HepG2 (cell line): ENCODE results near the gene TJP3. TPM values are rescaled to one million over a fixed set of nuclear protein-coding genes. Genes with fewer than 3 reads are reported as not detected.

Experiments
- ATAC-seq: fragments of 200-7000 bp; cut with Tn5 transposase; 3 replicates; pipeline ENCODE4 v1.9.1; 2020; ENCODE audit warnings: mild to moderate bottlenecking, moderate library complexity
- BruUV-seq: library from RNA; stranded (reverse); fragments of 400-500 nt; replicated peaks from 2 replicates; lab custom pipeline; 2021; lab: Mats Ljungman, UMichigan
- CTCF ChIA-PET: fragments of 300-600 bp; formaldehyde crosslinking; extraction: SDS; loops from one replicate; lab custom pipeline; 2021; ENCODE audit warnings: low total read pairs, inconsistent platforms, low intra/inter-chr PET ratio; lab: Yijun Ruan, JAX
- POLR2A ChIA-PET: fragments of 350-600 bp; sonication (Branson Sonifier 250); formaldehyde crosslinking; loops from one replicate; lab custom pipeline; 2020; ENCODE audit warnings: antibody characterized with exemption, inconsistent platforms; lab: Yijun Ruan, JAX
- DNase-seq: peaks from one replicate; pipeline ENCODE4 v3.0.0-alpha.2; 2015; ENCODE audit warnings: low spot score
- FAIRE-seq: peaks from 3 replicates; lab custom pipeline; 2011; peaks lifted over from hg19 to GRCh38; lab: Jason Lieb, UNC
- H2AFZ ChIP-seq: one replicate; pipeline ENCODE4 v1.6.1; 2011; ENCODE audit warnings: low read length, inconsistent platforms
- H3K27ac ChIP-seq: fragments of 300-600 bp; 3 replicates; pipeline ENCODE4 v1.8.0; 2011; ENCODE audit warnings: mixed run types, mild to moderate bottlenecking, mixed read lengths, low read length, inconsistent platforms; ENCODE audit not compliant: insufficient read depth; ENCODE audit errors: extremely low read length
- H3K27me3 ChIP-seq, 2 experiments: fragments of 200-600 bp in 1 of 2; 2 replicates in 1 of 2; 3 replicates in 1 of 2; pipeline versions ENCODE4 v1.6.0 to v1.8.0; 2011; ENCODE audit warnings: low read length in 2 of 2, mild to moderate bottlenecking in 2 of 2, moderate library complexity in 2 of 2, inconsistent platforms in 1 of 2; ENCODE audit not compliant: insufficient read depth in 2 of 2, control insufficient read depth in 1 of 2
- H3K36me3 ChIP-seq, 2 experiments: fragments of 200-600 bp in 1 of 2; replicated peaks in 1 of 2; 2 replicates in 1 of 2; 3 replicates in 1 of 2; pipeline versions ENCODE4 v1.5.1 to v1.8.0; 2011; ENCODE audit warnings: low read length in 2 of 2, inconsistent platforms in 1 of 2; ENCODE audit not compliant: insufficient read depth in 2 of 2, control insufficient read depth in 1 of 2
- H3K4me1 ChIP-seq: 2 replicates; pipeline ENCODE4 v1.5.1; 2012; ENCODE audit warnings: low read length, inconsistent platforms; ENCODE audit not compliant: insufficient read depth
- H3K4me2 ChIP-seq: 2 replicates; pipeline ENCODE4 v1.6.0; 2011; ENCODE audit warnings: low read depth, low read length, inconsistent platforms
- H3K4me3 ChIP-seq, 3 experiments: fragments of 200-600 bp in 1 of 3; sonication (generic), shearing (Covaris generic) in 1 of 3; replicated peaks in 1 of 3; 2 replicates each; pipeline ENCODE4 v1.5.1; 2011 to 2016; ENCODE audit warnings: low read length in 3 of 3, inconsistent platforms in 2 of 3, low read depth in 2 of 3, mild to moderate bottlenecking in 2 of 3, control low read depth in 1 of 3, mixed read lengths in 1 of 3; ENCODE audit not compliant: insufficient read depth in 1 of 3
- H3K79me2 ChIP-seq: one replicate; pipeline ENCODE4 v1.6.1; 2011; ENCODE audit warnings: low read length, inconsistent platforms; ENCODE audit not compliant: insufficient read depth
- H3K9ac ChIP-seq: 2 replicates; pipeline ENCODE4 v1.6.0; 2011; ENCODE audit warnings: mild to moderate bottlenecking, low read depth, low read length, inconsistent platforms; ENCODE audit not compliant: insufficient read depth
- H3K9me3 ChIP-seq: 2 replicates; pipeline ENCODE4 v1.5.1; 2012; ENCODE audit warnings: mild to moderate bottlenecking, low read length
- H4K20me1 ChIP-seq: 2 replicates; pipeline ENCODE4 v1.6.0; 2011; ENCODE audit warnings: inconsistent platforms, mild to moderate bottlenecking, low read length, moderate library complexity; ENCODE audit not compliant: insufficient read depth
- BRF2 ChIP-seq: sonication (generic); formaldehyde crosslinking; IDR thresholded peaks from 2 replicates; pipeline ENCODE4 v1.8.1; 2022; ENCODE audit warnings: mild to moderate bottlenecking, missing genetic modification reagents
- HES4 ChIP-seq: sonication (generic); formaldehyde crosslinking; IDR thresholded peaks from 2 replicates; pipeline ENCODE4 v1.9.0; 2021; ENCODE audit warnings: mild to moderate bottlenecking, missing genetic modification reagents, borderline replicate concordance
- HNRNPUL1 ChIP-seq: fragments of 200-400 bp; formaldehyde crosslinking; IDR thresholded peaks from 2 replicates; pipeline ENCODE4 v1.6.1; 2017; ENCODE audit warnings: low read depth, mild to moderate bottlenecking, low read length, moderate library complexity
- MAZ ChIP-seq, 2 experiments: sonication (generic) in 1 of 2; formaldehyde crosslinking in 1 of 2; IDR thresholded peaks; 2 replicates each; pipeline versions ENCODE4 v1.5.0 to v1.6.1; 2012 to 2020; ENCODE audit warnings: low read depth in 2 of 2, mild to moderate bottlenecking in 2 of 2, borderline replicate concordance in 1 of 2, improper control_type of control experiment in 1 of 2, low read length in 1 of 2, missing genetic modification reagents in 1 of 2, moderate library complexity in 1 of 2
- MED13 ChIP-seq: sonication (generic); formaldehyde crosslinking; IDR thresholded peaks from 2 replicates; pipeline ENCODE4 v1.5.0; 2020; ENCODE audit warnings: missing genetic modification reagents
- MTA1 ChIP-seq: sonication (generic); formaldehyde crosslinking; IDR thresholded peaks from 2 replicates; pipeline ENCODE4 v1.4.0; 2020; ENCODE audit warnings: missing genetic modification reagents, mild to moderate bottlenecking, borderline replicate concordance
- MTF1 ChIP-seq: sonication (generic); formaldehyde crosslinking; IDR thresholded peaks from 2 replicates; pipeline ENCODE4 v1.5.0; 2020; ENCODE audit warnings: missing genetic modification reagents
- NFE2 ChIP-seq: sonication (generic); formaldehyde crosslinking; IDR thresholded peaks from 2 replicates; pipeline ENCODE4 v1.4.0; 2020; ENCODE audit warnings: missing genetic modification reagents
- NFKB2 ChIP-seq: sonication (generic); formaldehyde crosslinking; IDR thresholded peaks from 2 replicates; pipeline ENCODE4 v1.4.0; 2020; ENCODE audit warnings: missing genetic modification reagents, borderline replicate concordance
- RBAK ChIP-seq: sonication (generic); formaldehyde crosslinking; IDR thresholded peaks from 2 replicates; pipeline ENCODE4 v1.5.1; 2020; ENCODE audit warnings: mild to moderate bottlenecking, missing genetic modification reagents
- RBFOX2 ChIP-seq: fragments of 200-400 bp; formaldehyde crosslinking; IDR thresholded peaks from 2 replicates; pipeline ENCODE4 v1.6.1; 2017; ENCODE audit warnings: low read depth, mild to moderate bottlenecking, low read length
- RCOR2 ChIP-seq: IDR thresholded peaks from 2 replicates; pipeline ENCODE4 v1.6.1; 2016; ENCODE audit warnings: missing biosample characterization, missing genetic modification reagents
- RFX5 ChIP-seq: IDR thresholded peaks from 2 replicates; pipeline ENCODE4 v1.6.1; 2011; ENCODE audit warnings: low read depth, low read length, improper control_type of control experiment
- SAP130 ChIP-seq: IDR thresholded peaks from 2 replicates; pipeline ENCODE4 v1.6.1; 2016; ENCODE audit warnings: low read depth
- ZBTB20 ChIP-seq: sonication (generic); formaldehyde crosslinking; IDR thresholded peaks from 2 replicates; pipeline ENCODE4 v1.8.1; 2023; ENCODE audit warnings: missing genetic modification reagents, low read depth, mild to moderate bottlenecking, borderline replicate concordance
- ZKSCAN5 ChIP-seq: sonication (generic); formaldehyde crosslinking; IDR thresholded peaks from 2 replicates; pipeline ENCODE4 v1.5.1; 2020; ENCODE audit warnings: mild to moderate bottlenecking, missing genetic modification reagents
- ZNF234 ChIP-seq: sonication (generic); formaldehyde crosslinking; conservative IDR thresholded peaks from 2 replicates; pipeline ENCODE4 v1.5.1; 2020; ENCODE audit warnings: mild to moderate bottlenecking, missing genetic modification reagents
- ZNF772 ChIP-seq: sonication (generic); formaldehyde crosslinking; IDR thresholded peaks from 2 replicates; pipeline ENCODE4 v1.5.0; 2020; ENCODE audit warnings: mild to moderate bottlenecking, missing genetic modification reagents
- WGBS: methylation state at CpG from one replicate; pipeline ENCODE4 v1.1.6; 2017; ENCODE audit warnings: low lambda C conversion rate; 5-methylcytosine and 5-hydroxymethylcytosine counted together
- in situ Hi-C: cut with HindIII; loops from 2 replicates; pipeline ENCODE4 v1.10.0; 2017; ENCODE audit warnings: low pct_unique_long_range_greater_than_20kb; ENCODE audit not compliant: extremely low pct_ligation_motif_present
- intact Hi-C: fragments of 100-400 bp; cut with micrococcal nuclease; formaldehyde crosslinking; loops from one replicate; pipeline ENCODE4 v1.10.0; 2022; ENCODE audit not compliant: unreplicated experiment
- polyA plus RNA-seq, 8 experiments: library from polyadenylated mRNA; depleted of rRNA in 3 of 8; stranded (reverse) in 7 of 8; unstranded in 1 of 8; fragments of >200 nt; fragmentation: Illumina TruSeq in 4 of 8; extraction: Trizol in 4 of 8; gene quantifications; 2 replicates each; pipeline versions ENCODE4 v1.2.1 to v1.2.3, GENCODE V29; 2011 to 2016; ENCODE audit warnings: low read depth in 4 of 8, missing spikeins in 1 of 8, mixed read lengths in 1 of 8; ENCODE audit not compliant: insufficient read depth in 1 of 8
- total RNA-seq, 5 experiments: library from RNA; depleted of rRNA; stranded (reverse); fragments of >200 nt; fragmentation: Illumina TruSeq; extraction: Trizol; gene quantifications; 2 replicates each; pipeline ENCODE4 v1.2.3, GENCODE V29; 2016; ENCODE audit warnings: low read depth in 1 of 5

TJP3 gene
- total and polyA plus RNA-seq, 2 of the 13 experiments (the other 11 are each of a cell fraction or from before 2014, with no cell fraction given), result 2.3 to 21.5 TPM

GRCh38 chr19:3768015-3768747, 60.0 kb downstream of the TJP3 start:
- ChIA-PET CTCF (no interaction called here), POLR2A (no interaction called here)
- TF ChIP-seq ZNF234 (CRISPR knock-in tag) (no peak), HES4 (CRISPR knock-in tag) (0 out of 2 replicates have a peak, but pooled peaks have one; percentile 32), RBFOX2 (0 out of 2 replicates have a peak, but pooled peaks have one; percentile 29)
- DNase-seq (no peak), ATAC-seq (no peak), FAIRE-seq (no peak)
- WGBS, result 84% methylated on average over 8 of the region's 25 CpGs
- Histone ChIP-seq H3K27me3 (no peaks in the 10 kb centered on the region), H2AFZ (no peak overlapping the region), H3K4me1 (peaks cover 5% of the 10 kb centered on the region), H4K20me1 (no peaks in the 10 kb centered on the region), H3K9ac (no peak overlapping the region), H3K4me3 (no peak overlapping the region), H3K27ac (no peak overlapping the region), H3K79me2 (peaks cover 3% of the 10 kb centered on the region), H3K36me3 (peaks cover 9 to 20% of the 10 kb centered on the region in 2 experiments; a peak in 2 of 5 replicates), H3K4me2 (no peak overlapping the region), H3K9me3 (no peaks in the 10 kb centered on the region)
- intact Hi-C loops, result loop anchor here (10.0 kb wide), 1 partner anchor 63 kb away; the partner anchor contains the start of genes PIP5K1C and TJP3
- in situ Hi-C loops, result no loop called here
- BruUV-seq, result no TSS peak

GRCh38 chr19:3768748-3769099, 60.5 kb downstream of the TJP3 start:
- intact Hi-C loops, result loop anchor here (10.0 kb wide), 1 partner anchor 64 kb away; the partner anchor contains the start of genes PIP5K1C and TJP3
- POLR2A ChIA-PET, result no interaction called here
- in situ Hi-C loops, result no loop called here
- Histone ChIP-seq H2AFZ (no peak overlapping the region), H3K79me2 (no peaks in the 10 kb centered on the region), H3K36me3 (peaks cover 9 to 20% of the 10 kb centered on the region in 2 experiments; a peak in 2 of 5 replicates), H3K27ac (no peak overlapping the region), H3K27me3 (0 out of 5 replicates have a peak, but pooled peaks cover 0 to under 1% of the 10 kb centered on the region in 2 experiments), H4K20me1 (no peaks in the 10 kb centered on the region), H3K9me3 (no peaks in the 10 kb centered on the region), H3K4me2 (no peak overlapping the region), H3K4me3 (no peak overlapping the region), H3K4me1 (no peaks in the 10 kb centered on the region), H3K9ac (no peak overlapping the region)
- FAIRE-seq, result no peak
- TF ChIP-seq RCOR2 (CRISPR knock-in tag), result no peak
- no peak for TF ChIP-seq NFKB2 (CRISPR knock-in tag)
- TF ChIP-seq SAP130 (CRISPR knock-in tag), result no peak
- no peak for TF ChIP-seq MTF1 (CRISPR knock-in tag)
- TF ChIP-seq ZNF772 (CRISPR knock-in tag), result no peak
- TF ChIP-seq HNRNPUL1, result no peak
- no peak for TF ChIP-seq RBAK (CRISPR knock-in tag)
- TF ChIP-seq MAZ (IDR thresholded peaks at IDR 0.05; ENCODE audit: borderline replicate concordance, low read depth, low read length), result no peak
- no peak for TF ChIP-seq MAZ (CRISPR knock-in tag; IDR thresholded peaks at IDR 0.05; ENCODE audit: low read depth)
- no peak for TF ChIP-seq BRF2
- TF ChIP-seq MTA1 (CRISPR knock-in tag), result no peak
- TF ChIP-seq NFE2 (CRISPR knock-in tag), result no peak
- TF ChIP-seq RFX5, result no peak
- TF ChIP-seq ZBTB20 (CRISPR knock-in tag), result no peak
- TF ChIP-seq ZKSCAN5, result no peak
- no peak for TF ChIP-seq MED13 (CRISPR knock-in tag)
- CTCF ChIA-PET, result no interaction called here
- no peak for DNase-seq
- no TSS peak for BruUV-seq
- ATAC-seq, result no peak
- WGBS, result 93% methylated on average over 7 of the region's 7 CpGs
